Neutrophil (primary cell): ENCODE measurements around the gene SLC26A2.

Experiments used
- H3K27ac ChIP-seq: fragments of 200-600 bp; sonication (generic); 2 replicates; pipeline ENCODE4 v1.5.1; 2016; ENCODE audit warnings: mild to moderate bottlenecking, moderate library complexity
- H3K27me3 ChIP-seq: fragments of 200-600 bp; sonication (generic); 2 replicates; pipeline ENCODE4 v1.6.0; 2016; ENCODE audit warnings: mild to moderate bottlenecking
- H3K36me3 ChIP-seq: fragments of 200-600 bp; sonication (generic); 2 replicates; pipeline ENCODE4 v1.5.1; 2017
- H3K4me1 ChIP-seq, 2 experiments: fragments of 200-600 bp in 1 of 2; sonication (generic) in 1 of 2; 1 replicate in 1 of 2; 2 replicates in 1 of 2; pipeline versions ENCODE4 v1.5.1 to v1.6.1; 2013 to 2016; ENCODE audit warnings: low read depth in 1 of 2, low read length in 1 of 2, mild to moderate bottlenecking in 1 of 2, moderate library complexity in 1 of 2; ENCODE audit not compliant: control insufficient read depth in 1 of 2, insufficient read depth in 1 of 2
- H3K4me3 ChIP-seq, 2 experiments: fragments of 200-600 bp in 1 of 2; sonication (generic) in 1 of 2; 1 replicate in 1 of 2; 2 replicates in 1 of 2; pipeline ENCODE4 v1.5.1; 2013 to 2016; ENCODE audit warnings: low read depth in 1 of 2, low read length in 1 of 2, mild to moderate bottlenecking in 1 of 2, moderate library complexity in 1 of 2
- H3K9me3 ChIP-seq: fragments of 200-600 bp; sonication (generic); 2 replicates; pipeline ENCODE4 v1.5.1; 2016
- TF ChIP-seq, protein P1 (sequence below): fragments of 200-600 bp; sonication (generic); IDR thresholded peaks from 2 replicates; pipeline ENCODE4 v1.5.1; 2016; ENCODE audit warnings: antibody characterized with exemption

The SLC26A2 gene

DNA sequence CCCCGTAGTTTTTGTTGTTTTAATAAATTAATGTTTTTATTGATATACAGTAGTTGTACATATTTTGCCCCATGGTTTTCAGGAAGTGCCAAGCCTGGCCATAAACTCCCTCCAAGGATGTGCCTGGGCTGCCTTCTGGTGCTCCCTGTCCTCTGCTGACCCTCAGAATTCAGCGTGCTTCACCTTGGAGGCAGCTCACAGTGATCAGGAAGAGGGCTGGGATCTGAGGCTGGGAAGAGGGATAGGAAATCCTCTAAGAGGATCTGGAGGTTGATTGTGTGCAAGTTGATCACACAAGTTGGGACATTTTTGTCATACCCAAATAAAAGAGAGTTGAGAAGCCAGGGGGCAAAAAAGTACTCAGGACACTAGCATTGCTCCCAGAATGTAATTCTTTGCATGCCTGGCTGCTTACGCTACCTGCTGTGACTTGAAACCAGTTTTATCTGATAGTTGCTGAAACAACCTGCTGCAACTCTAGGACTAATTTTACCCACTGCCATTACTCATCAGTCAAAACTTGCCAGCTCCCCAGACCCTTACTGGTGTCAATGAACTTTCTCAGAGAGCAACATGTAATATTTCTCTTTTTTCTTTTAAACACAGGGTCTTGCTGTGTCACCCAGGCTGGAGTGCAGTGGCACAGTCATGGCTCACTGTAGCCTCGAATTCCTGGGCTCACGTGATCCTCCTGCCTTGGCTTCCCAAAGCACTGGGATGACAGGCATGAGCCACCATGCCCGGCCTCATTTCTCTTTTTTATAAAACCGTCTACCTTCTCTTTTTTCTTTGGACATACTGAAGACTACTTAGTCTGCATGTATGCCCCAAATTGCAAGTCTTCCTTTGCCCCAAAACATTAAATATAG, 44.9 kb upstream of the SLC26A2 start:
- Histone ChIP-seq H3K4me3 (no peak overlapping the region), H3K9me3 (no peaks in the 10 kb centered on the region), H3K4me1 (no peaks in the 10 kb centered on the region), H3K27me3 (no peaks in the 10 kb centered on the region), H3K27ac (no peak overlapping the region), H3K36me3 (no peaks in the 10 kb centered on the region)
- TF ChIP-seq, protein P1, sequence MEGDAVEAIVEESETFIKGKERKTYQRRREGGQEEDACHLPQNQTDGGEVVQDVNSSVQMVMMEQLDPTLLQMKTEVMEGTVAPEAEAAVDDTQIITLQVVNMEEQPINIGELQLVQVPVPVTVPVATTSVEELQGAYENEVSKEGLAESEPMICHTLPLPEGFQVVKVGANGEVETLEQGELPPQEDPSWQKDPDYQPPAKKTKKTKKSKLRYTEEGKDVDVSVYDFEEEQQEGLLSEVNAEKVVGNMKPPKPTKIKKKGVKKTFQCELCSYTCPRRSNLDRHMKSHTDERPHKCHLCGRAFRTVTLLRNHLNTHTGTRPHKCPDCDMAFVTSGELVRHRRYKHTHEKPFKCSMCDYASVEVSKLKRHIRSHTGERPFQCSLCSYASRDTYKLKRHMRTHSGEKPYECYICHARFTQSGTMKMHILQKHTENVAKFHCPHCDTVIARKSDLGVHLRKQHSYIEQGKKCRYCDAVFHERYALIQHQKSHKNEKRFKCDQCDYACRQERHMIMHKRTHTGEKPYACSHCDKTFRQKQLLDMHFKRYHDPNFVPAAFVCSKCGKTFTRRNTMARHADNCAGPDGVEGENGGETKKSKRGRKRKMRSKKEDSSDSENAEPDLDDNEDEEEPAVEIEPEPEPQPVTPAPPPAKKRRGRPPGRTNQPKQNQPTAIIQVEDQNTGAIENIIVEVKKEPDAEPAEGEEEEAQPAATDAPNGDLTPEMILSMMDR, result no peak

DNA sequence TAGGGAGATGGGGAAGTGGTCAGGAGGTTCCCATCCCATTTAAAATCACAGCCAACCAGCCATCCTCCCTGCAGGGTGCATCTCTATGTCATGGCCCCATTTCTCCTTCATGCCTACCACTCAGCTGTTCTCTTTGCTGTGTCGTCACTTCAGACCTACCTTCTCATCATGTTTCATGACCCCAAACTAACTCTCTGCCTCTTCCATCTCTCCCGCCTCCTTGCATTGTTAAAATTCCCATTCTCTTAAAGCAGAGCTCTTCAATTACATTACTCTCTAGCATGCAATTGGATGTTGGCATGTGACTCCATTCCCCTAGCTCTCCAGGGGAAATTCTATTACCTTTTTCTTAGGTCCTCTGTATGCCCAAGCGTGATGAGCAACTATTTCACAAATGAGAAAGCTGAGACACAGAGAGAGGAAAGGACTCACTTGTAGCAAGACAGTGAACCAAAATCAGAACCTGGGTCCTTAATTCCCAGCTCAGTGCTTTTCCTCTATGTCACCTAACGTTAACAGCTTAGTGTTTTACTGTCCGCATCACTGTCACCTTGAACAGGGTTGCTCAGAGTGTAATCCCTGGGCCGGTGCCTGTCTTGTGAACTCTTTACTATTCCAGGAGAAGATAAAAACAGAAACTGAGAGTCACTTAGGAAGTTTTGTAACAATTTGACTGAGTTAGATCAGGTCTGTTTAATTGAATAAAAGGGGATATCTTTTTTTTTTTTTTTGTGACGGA, 44.1 kb upstream of the SLC26A2 start:
- no peak overlapping the region for H3K4me3 ChIP-seq
- no peaks in the 10 kb centered on the region for H3K36me3 ChIP-seq
- H3K27ac ChIP-seq, result no peak overlapping the region
- H3K27me3 ChIP-seq, result no peaks in the 10 kb centered on the region
- H3K4me1 ChIP-seq, result no peaks in the 10 kb centered on the region
- TF ChIP-seq, protein P1, result no peak
- no peaks in the 10 kb centered on the region for H3K9me3 ChIP-seq

DNA sequence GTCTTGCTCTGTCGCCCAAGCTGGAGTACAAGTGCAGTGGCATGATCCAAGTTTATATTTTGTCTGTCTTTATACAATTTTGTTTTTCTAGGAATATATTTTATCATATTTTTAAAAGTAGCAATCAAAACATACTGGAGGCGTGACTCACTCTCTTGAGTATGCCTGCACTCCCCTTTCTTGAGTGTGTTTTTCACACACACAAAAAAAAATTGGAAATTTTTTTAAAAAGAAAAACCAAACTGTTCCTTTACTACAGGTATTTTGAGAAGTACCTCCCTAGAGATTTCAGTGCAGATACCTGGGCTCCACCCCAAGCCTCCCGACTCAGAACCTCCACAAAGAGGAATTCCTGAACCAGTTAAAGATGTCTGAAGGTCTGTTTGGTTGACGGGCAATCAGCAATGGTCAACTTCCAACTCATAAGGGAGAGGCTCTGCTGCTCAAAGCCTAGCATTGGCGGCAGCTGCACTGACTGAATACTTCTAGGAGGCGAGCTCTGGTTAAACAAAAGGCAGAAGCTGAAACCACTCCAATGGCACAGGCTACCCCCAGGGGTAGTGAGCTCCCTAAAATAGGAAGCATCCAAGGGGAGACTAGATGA, 43.4 kb upstream of the SLC26A2 start:
- Histone ChIP-seq H3K36me3 (no peaks in the 10 kb centered on the region), H3K27ac (no peak overlapping the region), H3K9me3 (no peaks in the 10 kb centered on the region), H3K4me3 (no peak overlapping the region), H3K27me3 (no peaks in the 10 kb centered on the region), H3K4me1 (no peaks in the 10 kb centered on the region)
- TF ChIP-seq, protein P1, result no peak

DNA sequence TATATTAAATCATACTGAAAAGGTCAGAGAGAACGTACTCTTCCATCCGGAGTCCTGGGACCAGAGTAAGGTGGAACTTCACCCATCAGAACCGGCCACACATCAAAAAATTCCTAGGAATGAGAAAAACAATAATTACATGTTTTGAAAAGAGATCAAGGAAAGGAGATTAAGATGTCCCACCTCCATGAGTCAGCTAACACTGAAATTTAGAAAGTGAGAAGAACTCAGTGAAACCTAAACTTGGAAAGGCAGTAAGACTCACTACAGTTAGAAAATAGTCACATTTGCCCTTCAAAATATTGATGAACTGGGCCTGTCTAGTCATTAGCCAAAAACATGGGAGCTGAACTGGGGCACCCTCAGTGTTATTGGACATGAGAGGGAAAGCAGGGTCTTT, 39.0 kb upstream of the SLC26A2 start:
- Histone ChIP-seq H3K4me3 (no peak overlapping the region), H3K27ac (no peak overlapping the region), H3K27me3 (no peaks in the 10 kb centered on the region), H3K9me3 (no peaks in the 10 kb centered on the region), H3K4me1 (no peaks in the 10 kb centered on the region), H3K36me3 (no peaks in the 10 kb centered on the region)
- TF ChIP-seq, protein P1, result no peak

DNA sequence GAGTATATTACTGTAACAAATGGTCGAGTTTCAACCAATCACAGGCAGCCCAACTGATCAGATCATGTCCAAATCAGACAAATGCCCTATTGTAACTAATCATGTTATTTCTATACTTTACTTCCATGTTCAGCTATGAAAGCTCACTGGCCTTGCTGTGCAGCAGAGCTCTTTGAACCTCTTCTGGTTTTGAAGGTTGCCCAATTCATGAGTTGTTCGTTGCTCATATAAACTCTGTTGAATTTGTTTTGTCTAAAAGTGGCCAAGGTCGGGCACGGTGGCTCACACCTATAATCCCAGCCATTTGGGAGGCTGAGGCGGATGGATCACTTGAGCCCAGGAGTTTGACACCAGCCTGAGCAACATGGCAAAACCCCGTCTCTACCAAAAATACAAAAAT, 37.6 kb upstream of the SLC26A2 start:
- H3K9me3 ChIP-seq, result no peaks in the 10 kb centered on the region
- H3K4me1 ChIP-seq, result no peaks in the 10 kb centered on the region
- H3K27ac ChIP-seq, result no peak overlapping the region
- TF ChIP-seq, protein P1, result no peak
- no peak overlapping the region for H3K4me3 ChIP-seq
- H3K36me3 ChIP-seq, result no peaks in the 10 kb centered on the region
- no peaks in the 10 kb centered on the region for H3K27me3 ChIP-seq
